Left ventricle myocardium inferior (tissue), 1 donor: ENCODE data around the gene SCAND1. TPM values are rescaled to one million over a fixed set of nuclear protein-coding genes. Genes with fewer than 3 reads are reported as not detected.

Experiments used
- DNase-seq: peaks from one replicate; pipeline ENCODE4 v3.0.0-alpha.2; 2020
- H3K27ac ChIP-seq: fragments of 200-600 bp; replicated peaks from 2 replicates; pipeline ENCODE4 v1.8.0; 2021
- H3K27me3 ChIP-seq: fragments of 200-600 bp; 2 replicates; pipeline ENCODE4 v1.8.0; 2021; ENCODE audit warnings: low read depth
- H3K36me3 ChIP-seq: fragments of 200-600 bp; 2 replicates; pipeline ENCODE4 v1.8.0; 2021
- H3K4me1 ChIP-seq: fragments of 200-600 bp; 2 replicates; pipeline ENCODE4 v1.8.0; 2021
- H3K4me3 ChIP-seq: fragments of 200-600 bp; 2 replicates; pipeline ENCODE4 v1.8.0; 2021; ENCODE audit warnings: mild to moderate bottlenecking, moderate library complexity
- H3K9me3 ChIP-seq: fragments of 200-600 bp; replicated peaks from 2 replicates; pipeline ENCODE4 v1.8.0; 2021
- intact Hi-C: fragments of 100-400 bp; cut with micrococcal nuclease; formaldehyde crosslinking; loops from one replicate; pipeline ENCODE4 v1.11.0; 2022
- total RNA-seq: library from RNA; stranded (reverse); fragmentation: NEBNext Ultra II Directional; extraction: Animal tissue kit (Norgen Biotek cat#: 25700); gene quantifications from one replicate; pipeline ENCODE4 v1.2.1, GENCODE V29; 2021
- TF ChIP-seq, protein P1 (sequence below): fragments of 200-600 bp; IDR thresholded peaks from 2 replicates; pipeline ENCODE4 v1.8.0; 2021; ENCODE audit warnings: antibody characterized with exemption, mild to moderate bottlenecking, borderline replicate concordance
- donor health status: DM: no; HTN: yes; CAD: no; lungs with severe emphysema.

The SCAND1 gene
- total RNA-seq, 1 donor from 2014 or later, result 40.0 TPM

DNA sequence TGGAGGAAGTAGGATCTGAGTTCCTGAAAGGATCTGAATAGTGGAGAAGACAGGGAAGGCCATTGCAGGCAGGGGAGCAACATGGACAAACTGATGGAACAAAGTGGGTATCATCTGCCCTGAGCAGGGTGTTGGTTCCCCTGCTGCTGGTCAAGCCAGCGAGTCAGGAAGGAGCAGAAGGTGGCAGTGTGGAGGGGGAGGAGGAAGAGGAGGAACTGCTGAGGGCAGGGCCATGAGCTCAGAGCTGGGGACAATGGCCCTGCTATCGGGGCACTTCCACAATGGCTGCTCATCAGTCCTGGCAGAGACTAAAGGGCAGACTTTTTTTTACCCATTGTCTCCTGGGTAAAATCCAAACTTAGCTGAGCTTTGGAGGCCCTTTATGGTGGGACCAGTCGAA is 27.7 kb upstream of the SCAND1 start:
- Histone ChIP-seq H3K4me1 (no peaks in the 10 kb centered on the region), H3K27ac (no peak overlapping the region), H3K27me3 (no peaks in the 10 kb centered on the region), H3K4me3 (no peak overlapping the region), H3K9me3 (no peaks in the 10 kb centered on the region), H3K36me3 (no peaks in the 10 kb centered on the region)
- intact Hi-C loops, result no loop called here
- TF ChIP-seq, protein P1, sequence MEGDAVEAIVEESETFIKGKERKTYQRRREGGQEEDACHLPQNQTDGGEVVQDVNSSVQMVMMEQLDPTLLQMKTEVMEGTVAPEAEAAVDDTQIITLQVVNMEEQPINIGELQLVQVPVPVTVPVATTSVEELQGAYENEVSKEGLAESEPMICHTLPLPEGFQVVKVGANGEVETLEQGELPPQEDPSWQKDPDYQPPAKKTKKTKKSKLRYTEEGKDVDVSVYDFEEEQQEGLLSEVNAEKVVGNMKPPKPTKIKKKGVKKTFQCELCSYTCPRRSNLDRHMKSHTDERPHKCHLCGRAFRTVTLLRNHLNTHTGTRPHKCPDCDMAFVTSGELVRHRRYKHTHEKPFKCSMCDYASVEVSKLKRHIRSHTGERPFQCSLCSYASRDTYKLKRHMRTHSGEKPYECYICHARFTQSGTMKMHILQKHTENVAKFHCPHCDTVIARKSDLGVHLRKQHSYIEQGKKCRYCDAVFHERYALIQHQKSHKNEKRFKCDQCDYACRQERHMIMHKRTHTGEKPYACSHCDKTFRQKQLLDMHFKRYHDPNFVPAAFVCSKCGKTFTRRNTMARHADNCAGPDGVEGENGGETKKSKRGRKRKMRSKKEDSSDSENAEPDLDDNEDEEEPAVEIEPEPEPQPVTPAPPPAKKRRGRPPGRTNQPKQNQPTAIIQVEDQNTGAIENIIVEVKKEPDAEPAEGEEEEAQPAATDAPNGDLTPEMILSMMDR, result no peak
- no peak for DNase-seq

DNA sequence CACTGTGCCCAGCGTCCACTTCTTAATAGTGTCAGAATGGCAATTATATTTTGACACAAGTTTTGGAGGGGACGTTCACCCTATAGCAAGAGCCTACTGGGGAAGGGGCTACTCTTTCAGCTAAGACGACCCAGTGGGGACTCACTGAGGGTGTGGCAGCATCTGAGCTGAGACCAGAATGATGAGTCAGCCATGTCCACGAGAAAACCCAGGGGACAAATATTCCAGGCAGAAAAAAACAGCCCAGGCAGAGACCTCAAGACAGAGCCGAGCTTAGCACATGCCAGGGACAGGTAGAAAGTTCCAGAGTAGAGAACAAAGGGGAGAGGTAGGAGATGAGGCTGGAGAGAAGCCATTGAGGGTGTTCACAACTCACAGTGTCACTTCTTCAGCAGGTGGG is 25.2 kb upstream of the SCAND1 start:
- TF ChIP-seq, protein P1, result no peak
- intact Hi-C loops, result no loop called here
- H3K4me3 ChIP-seq, result no peak overlapping the region
- no peaks in the 10 kb centered on the region for H3K27me3 ChIP-seq
- H3K4me1 ChIP-seq, result no peaks in the 10 kb centered on the region
- H3K36me3 ChIP-seq, result no peaks in the 10 kb centered on the region
- no peaks in the 10 kb centered on the region for H3K9me3 ChIP-seq
- H3K27ac ChIP-seq, result no peak overlapping the region
- no peak for DNase-seq

DNA sequence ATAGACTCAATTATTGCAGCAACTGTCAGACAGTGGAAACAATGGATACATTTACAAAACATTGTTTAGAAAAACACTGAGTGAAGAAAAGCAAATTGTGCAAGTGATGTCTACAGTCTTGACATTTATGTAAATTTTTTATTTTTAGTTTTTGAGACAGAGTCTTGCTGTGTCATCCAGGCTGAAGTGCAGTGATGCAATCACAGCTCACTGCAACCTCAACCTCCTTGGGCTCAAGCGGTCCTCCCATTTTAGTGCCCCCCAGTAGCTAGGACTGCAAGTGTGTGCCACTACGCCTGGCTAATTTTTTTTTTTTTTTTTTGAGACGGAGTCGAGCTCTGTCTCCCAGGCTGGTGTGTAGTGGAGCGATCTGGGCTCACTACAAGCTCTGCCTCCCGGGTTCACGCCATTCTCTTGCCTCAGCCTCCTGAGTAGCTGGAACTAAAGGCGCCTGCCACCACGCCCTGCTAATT is 23.8 kb upstream of the SCAND1 start:
- intact Hi-C loops, result no loop called here
- Histone ChIP-seq H3K4me1 (no peaks in the 10 kb centered on the region), H3K4me3 (no peak overlapping the region), H3K27ac (no peak overlapping the region), H3K36me3 (no peaks in the 10 kb centered on the region), H3K9me3 (no peaks in the 10 kb centered on the region), H3K27me3 (no peaks in the 10 kb centered on the region)
- TF ChIP-seq, protein P1, result no peak
- DNase-seq, result no peak

DNA sequence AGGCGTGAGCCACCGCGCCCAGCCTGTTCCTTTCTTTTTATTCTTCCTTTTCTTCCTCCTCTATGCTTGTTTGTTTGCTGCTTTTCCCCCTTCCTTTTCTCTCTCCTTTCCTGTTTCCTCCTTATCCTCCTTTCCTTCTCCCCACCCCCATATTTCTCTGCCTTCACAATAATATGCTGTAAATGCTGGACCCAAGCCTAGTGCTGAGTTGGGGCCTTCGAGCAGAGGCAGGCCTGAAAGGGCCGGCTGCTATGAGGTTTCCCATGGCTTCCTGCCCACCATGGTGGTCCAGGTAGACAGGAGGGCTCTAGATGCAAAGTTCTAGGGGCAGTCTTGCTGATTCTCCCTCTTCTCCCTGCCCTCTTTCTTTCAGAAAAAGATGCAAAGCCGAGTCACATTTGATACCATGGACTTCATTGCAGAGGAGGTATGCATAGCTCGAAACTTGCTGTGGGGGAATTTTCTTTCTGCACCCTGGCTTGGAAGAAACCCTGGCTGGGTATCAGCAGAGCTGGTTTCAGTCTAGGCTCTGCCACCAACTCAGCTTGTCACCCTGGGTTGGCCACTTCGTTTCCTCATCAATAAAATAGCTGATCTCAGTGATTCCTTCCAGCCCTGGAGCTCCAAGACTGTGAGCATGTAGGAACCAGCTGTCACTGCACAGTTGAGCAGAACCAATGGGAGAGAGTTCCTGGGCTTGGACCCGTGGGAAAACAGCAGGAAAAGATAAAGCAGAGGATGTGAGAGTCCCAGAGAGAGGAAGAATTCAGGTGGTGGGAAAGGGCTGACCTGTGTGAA is 21.5 kb upstream of the SCAND1 start:
- intact Hi-C loops, result no loop called here
- no peak overlapping the region for H3K4me3 ChIP-seq
- no peak overlapping the region for H3K27ac ChIP-seq
- TF ChIP-seq, protein P1, result no peak
- H3K36me3 ChIP-seq, result no peaks in the 10 kb centered on the region
- H3K9me3 ChIP-seq, result no peaks in the 10 kb centered on the region
- DNase-seq, result no peak
- H3K4me1 ChIP-seq, result no peaks in the 10 kb centered on the region
- H3K27me3 ChIP-seq, result no peaks in the 10 kb centered on the region

DNA sequence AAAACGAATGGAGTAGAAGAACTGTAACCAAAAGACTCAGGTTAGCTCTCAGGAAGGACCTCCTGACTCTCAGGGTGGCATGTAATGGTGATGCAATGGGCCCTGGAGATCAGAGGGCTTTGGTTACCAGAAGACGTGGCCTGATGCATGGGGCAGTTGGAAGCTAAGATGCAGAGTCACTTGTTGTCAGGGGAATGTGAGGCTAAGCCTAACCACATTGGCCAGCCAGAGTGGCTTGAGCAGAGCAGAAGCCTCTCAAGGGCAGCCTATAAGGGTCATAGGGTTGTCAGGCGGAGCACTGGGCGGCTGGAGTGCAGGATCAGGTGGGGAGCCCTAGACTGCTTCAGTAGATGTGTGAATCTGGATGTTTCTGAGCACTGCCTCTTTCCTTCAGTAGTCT is 20.0 kb upstream of the SCAND1 start:
- Histone ChIP-seq H3K36me3 (no peaks in the 10 kb centered on the region), H3K4me3 (no peak overlapping the region), H3K9me3 (no peaks in the 10 kb centered on the region), H3K27me3 (no peaks in the 10 kb centered on the region), H3K27ac (no peak overlapping the region), H3K4me1 (no peaks in the 10 kb centered on the region)
- intact Hi-C loops, result no loop called here
- TF ChIP-seq, protein P1, result no peak
- no peak for DNase-seq
